ENCODE data around the gene DALRD3.
A peak's percentile ranks its signal among the peaks of the same experiment; 100 is the strongest.

GRCh38 chr3:49007068-49007770 lies 11.2 kb downstream of the DALRD3 start, which contains the start of gene WDR6:
- TF ChIP-seq CTCF (IDR thresholded peaks at IDR 0.05) (peak; percentile 54), EZH2phosphoT487 (IDR thresholded peaks at IDR 0.05) (no peak)
